H9 (cell line): ENCODE measurements around the gene NCOA6. TPM values are rescaled to one million over a fixed set of nuclear protein-coding genes. Genes with fewer than 3 reads are reported as not detected.

Source experiments
- DNase-seq: peaks from one replicate; pipeline ENCODE4 v3.0.0-alpha.2; 2017
- H2AFZ ChIP-seq: one replicate; pipeline ENCODE4 v1.6.1; 2013; ENCODE audit warnings: mild to moderate bottlenecking, low read length, control low read depth, moderate library complexity
- H2AK5ac ChIP-seq: 2 replicates; pipeline ENCODE4 v1.6.1; 2013; ENCODE audit warnings: low read length, control low read depth, mixed read lengths; ENCODE audit not compliant: insufficient read length
- H2BK120ac ChIP-seq: one replicate; pipeline ENCODE4 v1.6.1; 2013; ENCODE audit warnings: low read depth, mild to moderate bottlenecking, low read length, control low read depth, inconsistent platforms; ENCODE audit not compliant: poor library complexity, severe bottlenecking
- H2BK12ac ChIP-seq: 2 replicates; pipeline ENCODE4 v1.6.1; 2013; ENCODE audit warnings: low read length, control low read depth, mixed read lengths, low read depth; ENCODE audit not compliant: insufficient read length
- H2BK15ac ChIP-seq: 2 replicates; pipeline ENCODE4 v1.6.1; 2013; ENCODE audit warnings: low read depth, low read length, control low read depth
- H2BK20ac ChIP-seq: one replicate; pipeline ENCODE4 v1.6.1; 2013; ENCODE audit warnings: low read depth, mild to moderate bottlenecking, low read length, control low read depth, inconsistent platforms; ENCODE audit not compliant: poor library complexity, severe bottlenecking
- H2BK5ac ChIP-seq: 2 replicates; pipeline ENCODE4 v1.6.1; 2013; ENCODE audit warnings: low read length, control low read depth, mixed read lengths; ENCODE audit not compliant: insufficient read length
- H3K14ac ChIP-seq: 2 replicates; pipeline ENCODE4 v1.6.1; 2013; ENCODE audit warnings: low read length, control low read depth; ENCODE audit not compliant: insufficient read depth
- H3K18ac ChIP-seq: 2 replicates; pipeline ENCODE4 v1.6.1; 2013; ENCODE audit warnings: low read depth, mild to moderate bottlenecking, mixed read lengths, low read length, control low read depth; ENCODE audit not compliant: insufficient read length
- H3K23ac ChIP-seq: 2 replicates; pipeline ENCODE4 v1.6.1; 2013; ENCODE audit warnings: low read length, control low read depth, mixed read lengths, low read depth; ENCODE audit not compliant: insufficient read length
- H3K23me2 ChIP-seq: 2 replicates; pipeline ENCODE4 v1.6.1; 2013; ENCODE audit warnings: low read depth, mild to moderate bottlenecking, mixed read lengths, low read length, control low read depth; ENCODE audit not compliant: insufficient read length, poor library complexity, severe bottlenecking
- H3K27ac ChIP-seq: 2 replicates; pipeline ENCODE4 v1.5.1; 2013; ENCODE audit warnings: low read length, control low read depth, mixed read lengths, low read depth; ENCODE audit not compliant: insufficient read length
- H3K27me3 ChIP-seq: 2 replicates; pipeline ENCODE4 v1.6.1; 2013; ENCODE audit warnings: low read length, control low read depth, inconsistent platforms; ENCODE audit not compliant: insufficient read depth
- H3K4ac ChIP-seq: 2 replicates; pipeline ENCODE4 v1.6.1; 2013; ENCODE audit warnings: low read depth, mild to moderate bottlenecking, control low read depth, inconsistent platforms, low read length, moderate library complexity
- H3K4me1 ChIP-seq: 2 replicates; pipeline ENCODE4 v1.6.1; 2013; ENCODE audit warnings: low read length, control low read depth, inconsistent platforms; ENCODE audit not compliant: insufficient read depth
- H3K4me2 ChIP-seq: 2 replicates; pipeline ENCODE4 v1.6.1; 2013; ENCODE audit warnings: low read length, control low read depth, mixed read lengths; ENCODE audit not compliant: insufficient read length, insufficient read depth
- H3K56ac ChIP-seq: 2 replicates; pipeline ENCODE4 v1.6.1; 2013; ENCODE audit warnings: low read depth, mild to moderate bottlenecking, mixed read lengths, low read length, control low read depth; ENCODE audit not compliant: insufficient read length
- H3K79me1 ChIP-seq: 2 replicates; pipeline ENCODE4 v1.6.1; 2013; ENCODE audit warnings: low read depth, mild to moderate bottlenecking, moderate library complexity, low read length, control low read depth, inconsistent platforms; ENCODE audit not compliant: insufficient read depth, poor library complexity, severe bottlenecking
- H3K79me2 ChIP-seq: 2 replicates; pipeline ENCODE4 v1.6.1; 2013; ENCODE audit warnings: low read length, control low read depth, inconsistent platforms; ENCODE audit not compliant: insufficient read depth
- H3K9ac ChIP-seq: 2 replicates; pipeline ENCODE4 v1.6.1; 2013; ENCODE audit warnings: low read length, control low read depth, mixed read lengths; ENCODE audit not compliant: insufficient read length; ENCODE audit errors: extremely low read depth
- H3K9me3 ChIP-seq: one replicate; pipeline ENCODE4 v1.6.1; 2013; ENCODE audit warnings: low read depth, low read length, inconsistent platforms; ENCODE audit not compliant: control insufficient read depth
- H3T11ph ChIP-seq: one replicate; pipeline ENCODE4 v1.6.1; 2013; ENCODE audit warnings: mild to moderate bottlenecking, low read length, control low read depth, inconsistent platforms
- H4K20me1 ChIP-seq: one replicate; pipeline ENCODE4 v1.6.1; 2013; ENCODE audit not compliant: control insufficient read depth, insufficient read length, insufficient read depth
- H4K5ac ChIP-seq: 2 replicates; pipeline ENCODE4 v1.6.1; 2013; ENCODE audit warnings: low read depth, mild to moderate bottlenecking, mixed read lengths, low read length, control low read depth; ENCODE audit not compliant: insufficient read length
- H4K8ac ChIP-seq: replicated peaks from 2 replicates; pipeline ENCODE4 v1.6.1; 2013; ENCODE audit warnings: low read length, control low read depth, mixed read lengths, low read depth; ENCODE audit not compliant: insufficient read length
- H4K91ac ChIP-seq: 2 replicates; pipeline ENCODE4 v1.6.1; 2013; ENCODE audit warnings: low read depth, mild to moderate bottlenecking, moderate library complexity, mixed read lengths, low read length, control low read depth; ENCODE audit not compliant: insufficient read length
- H3K27ac Mint-ChIP-seq, 3 experiments: 2 replicates in 2 of 3; 3 replicates in 1 of 3; pipeline ENCODE4 v1.8.0; 2020 to 2021; ENCODE audit warnings: mixed read lengths in 3 of 3, mild to moderate bottlenecking in 1 of 3, moderate library complexity in 1 of 3
- H3K27me3 Mint-ChIP-seq: 2 replicates; pipeline ENCODE4 v1.8.0; 2021; ENCODE audit warnings: low read depth, mild to moderate bottlenecking, moderate library complexity, mixed read lengths
- H3K36me3 Mint-ChIP-seq, 3 experiments: 2 replicates in 2 of 3; 3 replicates in 1 of 3; pipeline ENCODE4 v1.8.0; 2020 to 2021; ENCODE audit warnings: low read depth in 3 of 3, mixed read lengths in 3 of 3; ENCODE audit not compliant: insufficient read depth in 1 of 3
- H3K4me1 Mint-ChIP-seq, 2 experiments: 2 replicates each; pipeline ENCODE4 v1.8.0; 2020; ENCODE audit warnings: mixed read lengths in 2 of 2
- H3K4me3 Mint-ChIP-seq, 2 experiments: 2 replicates in 1 of 2; 3 replicates in 1 of 2; pipeline ENCODE4 v1.8.0; 2020 to 2021; ENCODE audit warnings: mild to moderate bottlenecking in 2 of 2, mixed read lengths in 2 of 2, moderate library complexity in 1 of 2
- H3K9me3 Mint-ChIP-seq, 2 experiments: 2 replicates in 1 of 2; 3 replicates in 1 of 2; pipeline ENCODE4 v1.8.0; 2020; ENCODE audit warnings: mild to moderate bottlenecking in 2 of 2, mixed read lengths in 2 of 2, moderate library complexity in 1 of 2
- CTCF ChIP-seq: fragments of 200-600 bp; sonication (generic); conservative IDR thresholded peaks from 3 replicates; pipeline ENCODE4 v1.8.0; 2021; ENCODE audit warnings: antibody characterized with exemption, mild to moderate bottlenecking
- WGBS: extraction: QIAGEN DNeasy Blood & Tissue Kit; methylation state at CpG from one replicate; pipeline ENCODE4 v1.1.7; 2013; ENCODE audit warnings: missing lambda C conversion rate, low lambda C conversion rate, mixed read lengths; ENCODE audit not compliant: insufficient read length; ENCODE audit errors: extremely low coverage; 5-methylcytosine and 5-hydroxymethylcytosine counted together
- total RNA-seq: library from RNA; stranded (reverse); gene quantifications from 2 replicates; pipeline ENCODE4 v1.2.1, GENCODE V29; 2021

The NCOA6 gene
- total RNA-seq, 1 experiment from 2014 or later, result 23.9 TPM

DNA sequence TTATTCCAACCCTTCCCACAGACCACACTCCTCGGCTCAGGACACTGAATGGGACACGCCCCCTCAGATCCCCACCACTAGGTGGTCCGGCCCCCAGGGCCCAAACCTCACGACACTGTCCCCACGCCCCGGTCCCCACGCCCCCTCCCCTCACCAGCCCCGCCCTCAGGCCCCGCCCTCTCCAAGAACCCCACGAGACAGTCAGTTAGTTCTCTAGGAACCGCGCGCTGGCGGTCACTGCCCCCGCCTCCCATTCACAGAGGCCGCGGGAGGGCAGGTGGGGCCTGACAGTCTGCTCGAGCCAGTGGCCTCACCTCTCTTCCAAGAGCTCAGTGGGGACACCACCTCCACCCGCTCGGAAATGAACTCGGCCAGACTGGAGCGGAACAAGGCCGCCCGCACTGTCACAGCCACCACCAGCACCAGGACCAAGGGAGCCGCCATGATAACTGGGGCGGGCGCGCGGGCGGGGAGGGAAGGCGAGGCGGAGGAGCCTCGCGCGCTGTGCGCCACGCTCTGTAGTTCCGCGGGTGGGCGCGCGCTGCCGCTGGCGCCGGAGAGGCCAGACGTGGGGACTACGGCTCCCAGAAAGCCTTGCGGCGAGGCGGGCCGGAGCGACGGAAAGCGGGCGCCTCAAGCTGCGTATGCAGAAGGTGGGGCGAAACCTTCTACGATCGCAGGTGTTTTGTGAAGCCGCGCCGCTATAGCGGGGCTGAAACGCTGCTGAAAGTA lies 148.6 kb downstream of the NCOA6 start, which contains the start of gene PIGU:
Gene PIGU (minus strand): TSS at position 451 of the 732 bp plus-strand sequence. CDS start 7 bp downstream, at position 444.
- H2AFZ ChIP-seq, result peak within 1 kb of the TSS; percentile 80
- H3K18ac ChIP-seq, result no peak within 1 kb of the TSS
- peak; percentile 93 for DNase-seq
- TF ChIP-seq CTCF, result peak; percentile 28; the same call in 2 of the 3 replicates
- peaks cover 5% of the 10 kb centered on the region for H3K79me1 ChIP-seq
- no peaks in the 10 kb centered on the region for H4K20me1 ChIP-seq
- H2AK5ac ChIP-seq, result no peak within 1 kb of the TSS
- H3T11ph ChIP-seq, result no peak within 1 kb of the TSS
- peaks cover 4% of the 10 kb centered on the region for H3K23me2 ChIP-seq
- H4K8ac ChIP-seq, result no peak within 1 kb of the TSS
- Mint-ChIP-seq H3K4me3 (peak within 1 kb of the TSS; percentile 89 to 95), H3K4me1 (peaks cover 8 to 9% of the 10 kb centered on the region in 2 experiments), H3K36me3 (no peaks in the 10 kb centered on the region), H3K27ac (peak within 1 kb of the TSS; percentile 96 to 98 (median 98)), H3K9me3 (no peaks in the 10 kb centered on the region), H3K27me3 (no peaks in the 10 kb centered on the region)
- H2BK15ac ChIP-seq, result no peak within 1 kb of the TSS
- no peak within 1 kb of the TSS for H4K91ac ChIP-seq
- peak within 1 kb of the TSS; percentile 98 for H3K4me2 ChIP-seq
- H2BK12ac ChIP-seq, result no peak within 1 kb of the TSS
- no peak within 1 kb of the TSS for H3K56ac ChIP-seq
- WGBS, result no CpG with 5 or more reads among the region's 64 CpGs
- H3K9ac ChIP-seq, result peak within 1 kb of the TSS; percentile 39
- H3K14ac ChIP-seq, result no peak within 1 kb of the TSS
- H4K5ac ChIP-seq, result no peak within 1 kb of the TSS
- H3K23ac ChIP-seq, result no peak within 1 kb of the TSS
- H3K27me3 ChIP-seq, result no peaks in the 10 kb centered on the region
- no peak within 1 kb of the TSS for H2BK120ac ChIP-seq
- no peak within 1 kb of the TSS for H3K27ac ChIP-seq
- no peak within 1 kb of the TSS for H3K4ac ChIP-seq
- no peaks in the 10 kb centered on the region; the same call in 1 of the 2 replicates for H3K4me1 ChIP-seq
- H2BK20ac ChIP-seq, result no peak within 1 kb of the TSS
- no peaks in the 10 kb centered on the region for H3K9me3 ChIP-seq
- H3K79me2 ChIP-seq, result peaks cover 5% of the 10 kb centered on the region; the same call in 1 of the 2 replicates
- H2BK5ac ChIP-seq, result no peak within 1 kb of the TSS
